GM19328 (cell line): ENCODE data around the gene SOX30.

ENCODE experiments used
- ATAC-seq: cut with Tn5 transposase; IDR thresholded peaks from one replicate; pipeline ENCODE4 v1.9.1; 2021; ENCODE audit warnings: mild to moderate bottlenecking, moderate library complexity; ENCODE audit not compliant: unreplicated experiment

The SOX30 gene

GRCh38 chr5:157578079-157578780 is 74.0 kb downstream of the SOX30 start:
- no peak for ATAC-seq

GRCh38 chr5:157576678-157577077 is 75.6 kb downstream of the SOX30 start:
- no peak for ATAC-seq
